HEK293 (cell line): ENCODE data around the gene MRO.
"Not testable (repeated sequence)": the region's sequence is repeated elsewhere in the genome, so short reads cannot be mapped to it uniquely, and the experiment has no call there.

Source experiments
- CTCF ChIP-seq: fragments of 450-650 bp; formaldehyde crosslinking; IDR thresholded peaks from 2 replicates; pipeline ENCODE4 v1.5.1; 2016; ENCODE audit warnings: missing biosample characterization, missing genetic modification characterization
- ZNF19 ChIP-seq: fragments of 450-650 bp; formaldehyde crosslinking; IDR thresholded peaks from 2 replicates; pipeline ENCODE4; 2016; ENCODE audit warnings: missing biosample characterization, missing genetic modification characterization, low read depth
- ZNF24 ChIP-seq: fragments of 450-650 bp; formaldehyde crosslinking; IDR thresholded peaks from 2 replicates; pipeline ENCODE4 v1.5.1; 2016; ENCODE audit warnings: missing biosample characterization, missing genetic modification characterization
- ZNF302 ChIP-seq: fragments of 450-650 bp; formaldehyde crosslinking; IDR thresholded peaks from 2 replicates; pipeline ENCODE4 v1.5.1; 2016; ENCODE audit warnings: missing biosample characterization, missing genetic modification characterization, low read depth
- TF ChIP-seq, protein P1 (sequence below): fragments of 450-650 bp; formaldehyde crosslinking; IDR thresholded peaks from 2 replicates; pipeline ENCODE4 v1.5.1; 2016; ENCODE audit warnings: missing biosample characterization, missing genetic modification characterization, low read depth
- TF ChIP-seq, protein P2 (sequence below): fragments of 450-650 bp; formaldehyde crosslinking; IDR thresholded peaks from 2 replicates; pipeline ENCODE4 v1.5.1; 2016; ENCODE audit warnings: missing biosample characterization, missing genetic modification characterization

GRCh38 chr18:50857166-50857565, 37.4 kb upstream of the MRO start:
- TF ChIP-seq ZNF24 (tag by site-specific recombination); ZNF302; ZNF19 (tag by site-specific recombination); CTCF: not testable (repeated sequence)
- TF ChIP-seq, protein P1, sequence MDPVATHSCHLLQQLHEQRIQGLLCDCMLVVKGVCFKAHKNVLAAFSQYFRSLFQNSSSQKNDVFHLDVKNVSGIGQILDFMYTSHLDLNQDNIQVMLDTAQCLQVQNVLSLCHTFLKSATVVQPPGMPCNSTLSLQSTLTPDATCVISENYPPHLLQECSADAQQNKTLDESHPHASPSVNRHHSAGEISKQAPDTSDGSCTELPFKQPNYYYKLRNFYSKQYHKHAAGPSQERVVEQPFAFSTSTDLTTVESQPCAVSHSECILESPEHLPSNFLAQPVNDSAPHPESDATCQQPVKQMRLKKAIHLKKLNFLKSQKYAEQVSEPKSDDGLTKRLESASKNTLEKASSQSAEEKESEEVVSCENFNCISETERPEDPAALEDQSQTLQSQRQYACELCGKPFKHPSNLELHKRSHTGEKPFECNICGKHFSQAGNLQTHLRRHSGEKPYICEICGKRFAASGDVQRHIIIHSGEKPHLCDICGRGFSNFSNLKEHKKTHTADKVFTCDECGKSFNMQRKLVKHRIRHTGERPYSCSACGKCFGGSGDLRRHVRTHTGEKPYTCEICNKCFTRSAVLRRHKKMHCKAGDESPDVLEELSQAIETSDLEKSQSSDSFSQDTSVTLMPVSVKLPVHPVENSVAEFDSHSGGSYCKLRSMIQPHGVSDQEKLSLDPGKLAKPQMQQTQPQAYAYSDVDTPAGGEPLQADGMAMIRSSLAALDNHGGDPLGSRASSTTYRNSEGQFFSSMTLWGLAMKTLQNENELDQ (tag by site-specific recombination), result not testable (repeated sequence)
- TF ChIP-seq, protein P2, sequence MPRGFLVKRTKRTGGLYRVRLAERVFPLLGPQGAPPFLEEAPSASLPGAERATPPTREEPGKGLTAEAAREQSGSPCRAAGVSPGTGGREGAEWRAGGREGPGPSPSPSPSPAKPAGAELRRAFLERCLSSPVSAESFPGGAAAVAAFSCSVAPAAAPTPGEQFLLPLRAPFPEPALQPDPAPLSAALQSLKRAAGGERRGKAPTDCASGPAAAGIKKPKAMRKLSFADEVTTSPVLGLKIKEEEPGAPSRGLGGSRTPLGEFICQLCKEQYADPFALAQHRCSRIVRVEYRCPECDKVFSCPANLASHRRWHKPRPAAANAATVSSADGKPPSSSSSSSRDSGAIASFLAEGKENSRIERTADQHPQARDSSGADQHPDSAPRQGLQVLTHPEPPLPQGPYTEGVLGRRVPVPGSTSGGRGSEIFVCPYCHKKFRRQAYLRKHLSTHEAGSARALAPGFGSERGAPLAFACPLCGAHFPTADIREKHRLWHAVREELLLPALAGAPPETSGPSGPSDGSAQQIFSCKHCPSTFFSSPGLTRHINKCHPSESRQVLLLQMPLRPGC (tag by site-specific recombination), result not testable (repeated sequence)
